ENCODE data around the gene ERCC5.

The ERCC5 gene

DNA sequence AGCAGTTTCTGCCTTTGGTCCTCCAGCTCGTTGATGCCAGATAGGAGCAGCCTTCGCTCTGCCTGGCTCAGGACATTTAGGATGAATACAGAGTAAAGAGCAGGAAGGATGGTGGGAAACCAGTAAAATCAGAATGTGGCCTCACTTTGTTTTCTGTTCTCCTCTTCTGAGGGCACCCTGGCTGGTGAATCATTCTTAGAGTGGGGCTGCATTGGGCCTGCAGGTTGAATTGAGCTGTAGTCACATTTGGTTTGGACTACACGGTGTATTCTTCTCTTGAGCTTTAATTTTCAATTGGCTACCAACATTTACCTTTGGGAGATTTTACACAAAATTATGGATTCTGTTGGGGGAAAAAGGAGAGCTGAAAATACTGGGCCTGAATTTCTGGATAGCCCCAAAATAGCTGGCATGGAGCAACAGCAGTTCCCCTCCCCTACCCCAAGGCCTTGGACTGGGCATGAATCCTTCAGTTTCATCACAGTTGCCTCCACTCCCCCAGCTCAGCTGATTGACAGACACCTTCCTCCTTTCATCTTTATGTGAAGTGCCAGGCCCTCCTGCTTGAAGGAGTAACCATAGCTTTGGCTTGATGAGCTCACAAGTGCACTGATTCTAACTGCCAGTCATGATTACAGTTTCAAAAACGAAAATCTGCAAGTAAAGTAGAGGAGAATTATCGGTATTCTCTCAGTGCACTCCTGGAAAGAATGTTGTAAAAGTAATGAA, 24.3 kb downstream of the ERCC5 start:
- DNase-seq (ENCODE audit: low read depth, low spot score), result no peak
- Histone ChIP-seq H3K27me3 (ENCODE audit: control insufficient read depth, insufficient read depth, low read length) (no peaks in the 10 kb centered on the region), H3K4me1 (ENCODE audit: control insufficient read depth, insufficient read depth, low read length) (no peaks in the 10 kb centered on the region), H3K9me3 (ENCODE audit: control insufficient read depth, insufficient read depth, low read length) (no peaks in the 10 kb centered on the region), H3K27ac (ENCODE audit: low read length) (no peak overlapping the region), H3K36me3 (ENCODE audit: control insufficient read depth, insufficient read depth, low read length) (peaks cover 7% of the 10 kb centered on the region), H3K4me3 (ENCODE audit: low read length) (no peak overlapping the region)
- WGBS (ENCODE audit: insufficient coverage, insufficient read length), result no CpG with 5 or more reads among the region's 5 CpGs

DNA sequence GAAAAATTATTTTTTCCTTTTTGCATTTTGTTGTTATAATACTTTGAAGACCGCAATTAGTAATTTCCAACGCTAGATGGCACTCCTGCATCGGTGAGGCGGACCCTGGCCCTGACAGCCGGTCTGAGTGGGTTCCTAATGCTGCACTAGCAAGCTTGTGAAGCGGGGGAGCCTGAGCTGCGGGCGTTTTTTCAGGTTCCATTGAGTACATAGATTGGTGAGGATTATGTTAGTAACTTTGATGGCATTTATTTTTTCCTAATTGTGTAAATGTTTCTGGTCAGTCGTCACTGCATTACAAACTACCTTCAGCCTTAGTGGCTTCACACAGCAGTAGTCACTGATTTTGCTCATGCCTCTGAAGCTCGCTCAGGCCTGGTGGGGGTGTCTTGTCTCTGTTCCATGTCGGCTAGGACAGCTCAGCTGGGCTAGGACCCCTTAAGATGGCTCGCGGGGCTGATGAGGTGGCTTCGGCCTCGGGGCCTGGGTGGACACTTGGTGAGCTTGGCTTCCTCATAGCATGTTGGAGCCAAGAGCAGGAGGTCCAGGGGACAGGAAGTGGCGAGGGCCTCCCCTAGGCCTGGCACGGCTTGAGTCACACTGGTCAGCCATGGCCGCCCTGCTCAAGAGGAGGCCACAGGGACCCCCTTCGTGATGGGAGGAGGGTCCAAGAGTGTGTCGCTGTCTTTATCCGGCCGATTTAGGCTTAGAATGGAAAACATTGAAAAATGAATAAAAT, 25.0 kb downstream of the ERCC5 start:
- Histone ChIP-seq H3K4me1 (ENCODE audit: control insufficient read depth, insufficient read depth, low read length) (no peaks in the 10 kb centered on the region), H3K9me3 (ENCODE audit: control insufficient read depth, insufficient read depth, low read length) (no peaks in the 10 kb centered on the region), H3K27ac (ENCODE audit: low read length) (no peak overlapping the region), H3K36me3 (ENCODE audit: control insufficient read depth, insufficient read depth, low read length) (peaks cover 5% of the 10 kb centered on the region), H3K4me3 (ENCODE audit: low read length) (no peak overlapping the region), H3K27me3 (ENCODE audit: control insufficient read depth, insufficient read depth, low read length) (no peaks in the 10 kb centered on the region)
- 100% methylated on average over 2 of the region's 22 CpGs for WGBS (ENCODE audit: insufficient coverage, insufficient read length)
- DNase-seq (ENCODE audit: low read depth, low spot score), result peak; percentile 47

DNA sequence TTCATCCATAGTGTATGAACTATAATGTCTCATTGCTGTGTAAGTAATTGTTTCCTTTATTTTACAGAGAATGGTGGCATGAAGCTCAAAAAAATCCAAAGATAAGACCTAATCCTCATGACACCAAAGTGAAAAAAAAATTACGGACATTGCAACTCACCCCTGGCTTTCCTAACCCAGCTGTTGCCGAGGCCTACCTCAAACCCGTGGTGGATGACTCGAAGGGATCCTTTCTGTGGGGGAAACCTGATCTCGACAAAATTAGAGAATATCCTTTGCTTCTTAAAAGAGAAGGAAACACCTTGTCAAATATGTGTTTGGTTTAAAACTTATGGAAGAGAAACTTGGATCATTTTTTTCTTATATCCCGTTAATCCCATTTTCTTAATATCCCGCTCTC, 26.3 kb downstream of the ERCC5 start:
- Histone ChIP-seq H3K4me1 (ENCODE audit: control insufficient read depth, insufficient read depth, low read length) (no peaks in the 10 kb centered on the region), H3K27ac (ENCODE audit: low read length) (no peak overlapping the region), H3K9me3 (ENCODE audit: control insufficient read depth, insufficient read depth, low read length) (no peaks in the 10 kb centered on the region), H3K27me3 (ENCODE audit: control insufficient read depth, insufficient read depth, low read length) (no peaks in the 10 kb centered on the region), H3K36me3 (ENCODE audit: control insufficient read depth, insufficient read depth, low read length) (no peaks in the 10 kb centered on the region; the same call in 1 of the 2 replicates), H3K4me3 (ENCODE audit: low read length) (no peak overlapping the region)
- DNase-seq (ENCODE audit: low read depth, low spot score), result no peak
- WGBS (ENCODE audit: insufficient coverage, insufficient read length), result 100% methylated on average over 2 of the region's 7 CpGs

DNA sequence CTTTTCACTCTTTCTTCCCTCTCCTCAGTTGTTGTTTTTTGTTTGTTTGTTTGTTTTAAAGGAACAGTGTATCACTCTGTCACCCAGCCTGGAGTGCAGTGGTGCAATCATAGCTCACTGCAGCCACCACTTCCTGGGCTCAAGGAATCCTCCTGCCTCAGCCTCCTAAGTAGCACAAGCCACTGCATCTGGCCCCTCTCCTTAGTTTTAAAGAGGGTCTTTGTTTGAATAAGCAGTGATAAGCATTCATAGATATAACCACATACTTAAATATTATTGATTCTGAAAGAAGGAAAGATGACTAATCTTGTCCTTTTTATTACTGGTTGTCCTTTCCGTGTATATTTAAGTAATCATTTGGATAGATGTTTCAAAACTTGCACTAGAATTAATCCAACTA, 26.7 kb downstream of the ERCC5 start:
- WGBS (ENCODE audit: insufficient coverage, insufficient read length), result no CpG with 5 or more reads among the region's 1 CpG
- no peaks in the 10 kb centered on the region; the same call in 1 of the 2 replicates for H3K36me3 ChIP-seq (ENCODE audit: control insufficient read depth, insufficient read depth, low read length)
- DNase-seq (ENCODE audit: low read depth, low spot score), result no peak

DNA sequence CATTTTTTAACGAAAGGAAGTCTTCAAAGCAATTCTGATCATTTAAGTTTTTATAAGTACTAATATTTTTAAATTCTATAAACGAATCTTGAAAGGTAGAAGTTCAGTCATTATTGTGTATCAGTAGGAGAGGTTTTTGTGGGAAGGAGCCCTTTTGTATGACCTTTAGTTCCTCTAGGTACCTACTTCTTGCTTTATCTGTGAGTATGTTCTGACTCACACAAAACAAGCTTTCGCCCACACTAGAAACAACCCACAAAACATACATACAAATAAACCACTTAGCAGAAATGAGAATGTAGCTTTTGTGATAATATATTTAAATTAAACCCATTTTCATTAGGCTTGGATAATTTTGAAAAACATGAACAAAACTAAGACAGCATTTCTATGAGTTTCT, 27.8 kb downstream of the ERCC5 start:
- Histone ChIP-seq H3K9me3 (ENCODE audit: control insufficient read depth, insufficient read depth, low read length) (no peaks in the 10 kb centered on the region), H3K4me1 (ENCODE audit: control insufficient read depth, insufficient read depth, low read length) (no peaks in the 10 kb centered on the region), H3K27ac (ENCODE audit: low read length) (no peak overlapping the region), H3K27me3 (ENCODE audit: control insufficient read depth, insufficient read depth, low read length) (no peaks in the 10 kb centered on the region), H3K4me3 (ENCODE audit: low read length) (no peak overlapping the region), H3K36me3 (ENCODE audit: control insufficient read depth, insufficient read depth, low read length) (no peaks in the 10 kb centered on the region; the same call in 1 of the 2 replicates)
- no CpG with 5 or more reads among the region's 3 CpGs for WGBS (ENCODE audit: insufficient coverage, insufficient read length)
- DNase-seq (ENCODE audit: low read depth, low spot score), result no peak

More for the DNA sequence above, 26.7 kb downstream of the ERCC5 start:
- Histone ChIP-seq H3K27me3 (ENCODE audit: control insufficient read depth, insufficient read depth, low read length) (no peaks in the 10 kb centered on the region), H3K4me1 (ENCODE audit: control insufficient read depth, insufficient read depth, low read length) (no peaks in the 10 kb centered on the region), H3K27ac (ENCODE audit: low read length) (no peak overlapping the region), H3K4me3 (ENCODE audit: low read length) (no peak overlapping the region), H3K9me3 (ENCODE audit: control insufficient read depth, insufficient read depth, low read length) (no peaks in the 10 kb centered on the region)

DNA sequence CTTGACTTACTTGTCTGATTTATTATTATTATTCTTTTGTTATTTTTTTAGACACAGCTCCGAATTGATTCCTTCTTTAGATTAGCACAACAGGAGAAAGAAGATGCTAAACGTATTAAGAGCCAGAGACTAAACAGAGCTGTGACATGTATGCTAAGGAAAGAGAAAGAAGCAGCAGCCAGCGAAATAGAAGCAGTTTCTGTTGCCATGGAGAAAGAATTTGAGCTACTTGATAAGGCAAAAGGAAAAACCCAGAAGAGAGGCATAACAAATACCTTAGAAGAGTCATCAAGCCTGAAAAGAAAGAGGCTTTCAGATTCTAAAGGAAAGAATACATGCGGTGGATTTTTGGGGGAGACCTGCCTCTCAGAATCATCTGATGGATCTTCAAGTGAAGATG, 29.4 kb downstream of the ERCC5 start:
- no peak for DNase-seq (ENCODE audit: low read depth, low spot score)
- Histone ChIP-seq H3K4me1 (ENCODE audit: control insufficient read depth, insufficient read depth, low read length) (no peaks in the 10 kb centered on the region), H3K36me3 (ENCODE audit: control insufficient read depth, insufficient read depth, low read length) (no peaks in the 10 kb centered on the region; the same call in 1 of the 2 replicates), H3K9me3 (ENCODE audit: control insufficient read depth, insufficient read depth, low read length) (no peaks in the 10 kb centered on the region), H3K4me3 (ENCODE audit: low read length) (no peak overlapping the region), H3K27me3 (ENCODE audit: control insufficient read depth, insufficient read depth, low read length) (no peaks in the 10 kb centered on the region), H3K27ac (ENCODE audit: low read length) (no peak overlapping the region)
- WGBS (ENCODE audit: insufficient coverage, insufficient read length), result no CpG with 5 or more reads among the region's 4 CpGs

DNA sequence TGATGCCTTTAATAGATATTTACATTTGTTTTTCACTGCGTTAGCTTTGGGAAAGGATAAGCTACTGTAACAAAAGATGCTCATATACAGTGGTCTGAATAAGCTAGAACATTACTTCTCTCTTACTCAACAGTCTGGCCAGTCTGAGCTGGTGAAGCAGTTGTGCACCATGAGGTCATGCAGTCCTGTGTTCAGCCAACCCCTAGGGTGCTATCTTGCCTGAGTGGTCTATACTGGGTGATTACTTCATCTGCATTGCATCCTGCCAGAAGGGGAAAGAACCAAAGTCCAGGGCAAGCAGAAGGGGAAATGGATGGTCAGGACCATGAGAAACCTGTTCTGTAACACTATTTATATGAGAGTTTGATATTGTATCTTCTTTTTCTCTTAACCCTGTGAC, 31.5 kb downstream of the ERCC5 start:
- Histone ChIP-seq H3K9me3 (ENCODE audit: control insufficient read depth, insufficient read depth, low read length) (no peaks in the 10 kb centered on the region), H3K4me3 (ENCODE audit: low read length) (no peak overlapping the region), H3K4me1 (ENCODE audit: control insufficient read depth, insufficient read depth, low read length) (no peaks in the 10 kb centered on the region), H3K36me3 (ENCODE audit: control insufficient read depth, insufficient read depth, low read length) (no peaks in the 10 kb centered on the region; the same call in 1 of the 2 replicates), H3K27me3 (ENCODE audit: control insufficient read depth, insufficient read depth, low read length) (no peaks in the 10 kb centered on the region), H3K27ac (ENCODE audit: low read length) (no peak overlapping the region)
- no peak for DNase-seq (ENCODE audit: low read depth, low spot score)
- no CpG with 5 or more reads among the region's 1 CpG for WGBS (ENCODE audit: insufficient coverage, insufficient read length)

DNA sequence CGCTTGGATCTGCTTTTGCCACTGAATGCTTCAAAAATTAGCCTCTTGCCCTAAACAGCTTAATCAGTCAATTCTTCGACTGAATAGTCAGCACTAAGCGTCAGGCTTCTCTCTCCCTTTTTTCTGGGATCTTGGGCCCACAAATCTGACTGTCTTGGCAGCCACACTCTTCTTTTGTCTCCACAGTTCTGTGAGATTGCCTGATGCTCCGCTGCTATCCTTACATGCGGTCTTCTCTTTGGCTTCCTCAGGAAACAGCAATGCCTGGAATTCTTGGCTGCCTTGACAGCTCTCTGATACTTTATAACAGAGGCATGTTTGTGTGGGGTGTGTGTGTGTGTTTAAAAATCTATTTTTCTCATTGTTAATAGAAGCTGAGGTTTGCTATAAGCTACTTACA, 32.6 kb downstream of the ERCC5 start:
- Histone ChIP-seq H3K4me1 (ENCODE audit: control insufficient read depth, insufficient read depth, low read length) (no peaks in the 10 kb centered on the region), H3K27ac (ENCODE audit: low read length) (no peak overlapping the region), H3K27me3 (ENCODE audit: control insufficient read depth, insufficient read depth, low read length) (no peaks in the 10 kb centered on the region), H3K9me3 (ENCODE audit: control insufficient read depth, insufficient read depth, low read length) (no peaks in the 10 kb centered on the region), H3K4me3 (ENCODE audit: low read length) (no peak overlapping the region), H3K36me3 (ENCODE audit: control insufficient read depth, insufficient read depth, low read length) (no peaks in the 10 kb centered on the region; the same call in 1 of the 2 replicates)
- DNase-seq (ENCODE audit: low read depth, low spot score), result no peak
- no CpG with 5 or more reads among the region's 5 CpGs for WGBS (ENCODE audit: insufficient coverage, insufficient read length)

DNA sequence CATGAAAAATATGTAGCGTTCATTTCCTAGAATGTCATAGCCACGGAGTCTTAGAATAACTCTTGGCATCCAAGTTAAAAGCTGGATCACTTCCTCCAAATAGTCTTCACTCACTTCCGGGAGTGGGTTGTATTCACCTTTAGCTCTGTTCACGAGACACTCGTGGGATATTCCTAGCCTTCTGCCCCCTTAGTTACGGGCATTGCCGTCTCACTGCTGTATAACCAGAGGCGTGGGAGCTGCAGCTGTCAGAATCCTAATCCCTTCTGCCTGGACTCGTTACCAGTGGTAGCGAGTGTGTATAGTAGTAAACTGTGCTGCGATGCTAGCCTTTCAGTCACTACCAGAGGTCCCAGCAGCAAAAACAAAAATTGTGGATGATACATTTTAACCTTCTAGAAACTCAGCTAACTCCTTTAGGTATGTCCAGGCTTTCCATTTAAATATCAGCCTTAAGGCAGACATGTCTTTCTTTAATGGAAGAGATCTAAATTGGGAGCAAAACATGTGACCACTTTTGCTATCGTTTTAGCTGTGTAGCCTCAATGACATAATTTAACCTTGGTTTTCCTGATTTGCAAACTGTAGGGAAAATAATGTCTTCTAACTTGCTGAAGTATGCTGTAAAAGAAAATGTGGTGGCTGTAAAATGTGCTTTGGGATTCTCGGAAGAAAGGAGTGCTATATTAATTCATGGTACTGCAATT, 34.1 kb downstream of the ERCC5 start:
- no peaks in the 10 kb centered on the region for H3K27me3 ChIP-seq (ENCODE audit: control insufficient read depth, insufficient read depth, low read length)
- no peak overlapping the region for H3K27ac ChIP-seq (ENCODE audit: low read length)
- no CpG with 5 or more reads among the region's 13 CpGs for WGBS (ENCODE audit: insufficient coverage, insufficient read length)
- DNase-seq (ENCODE audit: low read depth, low spot score), result no peak
- H3K9me3 ChIP-seq (ENCODE audit: control insufficient read depth, insufficient read depth, low read length), result no peaks in the 10 kb centered on the region
- H3K36me3 ChIP-seq (ENCODE audit: control insufficient read depth, insufficient read depth, low read length), result no peaks in the 10 kb centered on the region; the same call in 1 of the 2 replicates
- no peaks in the 10 kb centered on the region for H3K4me1 ChIP-seq (ENCODE audit: control insufficient read depth, insufficient read depth, low read length)
- H3K4me3 ChIP-seq (ENCODE audit: low read length), result no peak overlapping the region

DNA sequence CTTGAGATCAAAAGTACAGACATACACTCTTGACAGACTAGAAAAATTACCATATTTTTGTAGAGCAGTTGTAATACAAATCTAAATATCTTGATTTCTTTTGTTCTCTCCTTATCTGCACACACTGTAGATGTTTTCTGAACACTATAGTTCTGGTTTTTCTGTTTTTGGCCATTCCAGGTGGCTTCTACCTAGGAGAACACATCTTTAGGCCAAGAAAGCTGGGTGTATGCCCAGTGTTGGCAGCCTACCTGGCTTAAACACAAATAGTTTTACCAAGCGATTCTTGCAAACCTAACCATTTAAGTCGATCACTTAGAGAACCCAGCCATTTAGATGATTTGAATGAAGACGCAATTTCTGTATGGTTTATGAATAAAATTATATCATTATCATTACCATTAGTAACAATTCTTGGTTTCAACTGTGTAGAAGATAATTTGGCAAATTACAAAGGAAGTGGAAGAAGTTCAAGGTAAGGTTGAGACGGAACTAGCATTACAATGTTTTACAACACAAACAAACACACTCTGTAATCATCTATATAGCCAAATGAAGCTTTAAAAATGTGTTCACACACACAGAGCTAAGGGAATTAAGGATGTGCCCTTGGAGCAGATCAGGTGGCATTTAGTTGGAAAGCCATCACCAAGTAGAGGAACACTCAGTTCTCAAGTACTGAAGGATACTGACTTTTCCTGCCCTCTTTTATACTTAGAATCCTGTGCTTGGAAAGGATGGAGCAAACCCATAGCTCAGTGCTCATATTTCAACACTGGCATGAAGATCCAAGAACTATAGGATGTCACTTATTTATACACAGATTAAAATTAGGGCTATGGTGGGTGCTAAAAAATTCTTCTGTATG, 36.2 kb downstream of the ERCC5 start:
- Histone ChIP-seq H3K4me3 (ENCODE audit: low read length) (no peak overlapping the region), H3K4me1 (ENCODE audit: control insufficient read depth, insufficient read depth, low read length) (no peaks in the 10 kb centered on the region), H3K9me3 (ENCODE audit: control insufficient read depth, insufficient read depth, low read length) (no peaks in the 10 kb centered on the region), H3K27ac (ENCODE audit: low read length) (no peak overlapping the region), H3K27me3 (ENCODE audit: control insufficient read depth, insufficient read depth, low read length) (no peaks in the 10 kb centered on the region), H3K36me3 (ENCODE audit: control insufficient read depth, insufficient read depth, low read length) (no peaks in the 10 kb centered on the region)
- no peak for DNase-seq (ENCODE audit: low read depth, low spot score)
- WGBS (ENCODE audit: insufficient coverage, insufficient read length), result no CpG with 5 or more reads among the region's 4 CpGs
